CD4-positive, CD25-positive, alpha-beta regulatory T cell (primary cell): Measurements from ENCODE around the gene RNF223. TPM values are rescaled to one million over a fixed set of nuclear protein-coding genes. Genes with fewer than 3 reads are reported as not detected.

Experiments
- ATAC-seq, 2 donors: fragments of 150-1000 bp; cut with Tn5 transposase; one replicate each; pipeline ENCODE4 v1.10.0; 2021; ENCODE audit warnings: low read depth in 2 of 2, moderate number of reproducible peaks in 2 of 2, moderate library complexity in 1 of 2
- DNase-seq, 3 donors: peaks; one replicate each; pipeline versions ENCODE4 v3.0.0 to v3.0.0-alpha.2; 2012 to 2022; ENCODE audit warnings: mixed read lengths in 1 of 3
- H3K27ac ChIP-seq: one replicate; pipeline ENCODE4 v1.7.0; 2013; ENCODE audit warnings: mild to moderate bottlenecking, low read length; ENCODE audit not compliant: insufficient read depth, poor library complexity, severe bottlenecking
- H3K27me3 ChIP-seq: one replicate; pipeline ENCODE4 v1.7.0; 2013; ENCODE audit warnings: low read length; ENCODE audit not compliant: control insufficient read depth, insufficient read depth
- H3K36me3 ChIP-seq: one replicate; pipeline ENCODE4 v1.7.0; 2013; ENCODE audit warnings: mild to moderate bottlenecking, low read length, moderate library complexity; ENCODE audit not compliant: control insufficient read depth, insufficient read depth
- H3K4me1 ChIP-seq: 2 replicates; pipeline ENCODE4 v1.7.0; 2013; ENCODE audit warnings: mild to moderate bottlenecking, low read length; ENCODE audit not compliant: insufficient read depth, control insufficient read depth, poor library complexity, severe bottlenecking
- H3K4me3 ChIP-seq: one replicate; pipeline ENCODE4 v1.7.0; 2013; ENCODE audit warnings: low read depth, mild to moderate bottlenecking, low read length, moderate library complexity
- H3K9me3 ChIP-seq, 2 experiments: 1 replicate in 1 of 2; 2 replicates in 1 of 2; pipeline ENCODE4 v1.7.0; 2013; ENCODE audit warnings: low read length in 2 of 2, mild to moderate bottlenecking in 1 of 2, moderate library complexity in 1 of 2; ENCODE audit not compliant: control insufficient read depth in 2 of 2
- H3K27ac Mint-ChIP-seq, 3 donors: one replicate each; pipeline ENCODE4 v1.8.0; 2020 to 2022; ENCODE audit warnings: mild to moderate bottlenecking in 3 of 3, mixed read lengths in 3 of 3, moderate library complexity in 2 of 3
- H3K27me3 Mint-ChIP-seq: one replicate; pipeline ENCODE4 v1.8.0; 2022; ENCODE audit warnings: mild to moderate bottlenecking, mixed read lengths
- H3K36me3 Mint-ChIP-seq: one replicate; pipeline ENCODE4 v1.8.0; 2020; ENCODE audit warnings: mixed read lengths
- H3K4me1 Mint-ChIP-seq, 4 donors: one replicate each; pipeline ENCODE4 v1.8.0; 2020 to 2022; ENCODE audit warnings: mixed read lengths in 4 of 4, mild to moderate bottlenecking in 1 of 4
- H3K4me3 Mint-ChIP-seq, 4 donors: one replicate each; pipeline ENCODE4 v1.8.0; 2020 to 2022; ENCODE audit warnings: mild to moderate bottlenecking in 4 of 4, mixed read lengths in 4 of 4, moderate library complexity in 3 of 4
- H3K9me3 Mint-ChIP-seq, 7 donors: one replicate each; pipeline ENCODE4 v1.8.0; 2020 to 2022; ENCODE audit warnings: mixed read lengths in 7 of 7, mild to moderate bottlenecking in 3 of 7, moderate library complexity in 2 of 7
- polyA plus RNA-seq, 4 donors: library from polyadenylated mRNA; unstranded; fragments of 300-500 nt; fragmentation: Illumina TruSeq; gene quantifications; one replicate each; pipeline ENCODE4 v1.2.3, GENCODE V29; 2021
- total RNA-seq: library from RNA; stranded (reverse); gene quantifications from one replicate; pipeline ENCODE4 v1.2.3, GENCODE V29; 2022

Gene RNF223
- total and polyA plus RNA-seq, 5 donors from 2014 or later: not detected

- DNase-seq: no peak
Observed at GRCh38 chr1:1083416-1084371, 9.6 kb upstream of the RNF223 start.

GRCh38 chr1:1082776-1083415 is 8.8 kb upstream of the RNF223 start:
- ATAC-seq (no peak), DNase-seq (no peak)
- no peaks in the 10 kb centered on the region for H3K36me3 Mint-ChIP-seq
- H3K27me3 Mint-ChIP-seq: no peaks in the 10 kb centered on the region
- no peak overlapping the region for H3K27ac Mint-ChIP-seq
- peaks cover 0 to 4% (median under 1%) of the 10 kb centered on the region in 4 donors for H3K4me1 Mint-ChIP-seq
- no peak overlapping the region for H3K4me3 Mint-ChIP-seq
- Histone ChIP-seq H3K27ac (no peak overlapping the region), H3K4me3 (no peak overlapping the region), H3K27me3 (no peaks in the 10 kb centered on the region), H3K4me1 (peaks cover 14% of the 10 kb centered on the region), H3K9me3 (no peaks in the 10 kb centered on the region), H3K36me3 (no peaks in the 10 kb centered on the region)
- no peaks in the 10 kb centered on the region for H3K9me3 Mint-ChIP-seq

More at GRCh38 chr1:1083416-1084371, 9.6 kb upstream of the RNF223 start:
- H3K9me3 Mint-ChIP-seq: no peaks in the 10 kb centered on the region
- H3K27me3 Mint-ChIP-seq: no peaks in the 10 kb centered on the region
- no peaks in the 10 kb centered on the region for H3K9me3 ChIP-seq
- H3K4me1 ChIP-seq: peaks cover 14% of the 10 kb centered on the region
- H3K36me3 Mint-ChIP-seq: no peaks in the 10 kb centered on the region
- H3K4me3 Mint-ChIP-seq: no peak overlapping the region
- ATAC-seq: no peak
- no peak overlapping the region for H3K27ac ChIP-seq
- no peak overlapping the region for H3K27ac Mint-ChIP-seq
- H3K27me3 ChIP-seq: no peaks in the 10 kb centered on the region
- no peaks in the 10 kb centered on the region for H3K36me3 ChIP-seq
- no peak overlapping the region for H3K4me3 ChIP-seq
- peaks cover 0 to 4% (median under 1%) of the 10 kb centered on the region in 4 donors for H3K4me1 Mint-ChIP-seq

- Mint-ChIP-seq H3K36me3 (no peaks in the 10 kb centered on the region), H3K27me3 (no peaks in the 10 kb centered on the region), H3K4me3 (no peak overlapping the region), H3K4me1 (peaks cover 0 to 4% (median under 1%) of the 10 kb centered on the region in 4 donors), H3K9me3 (no peaks in the 10 kb centered on the region), H3K27ac (no peak overlapping the region)
- Histone ChIP-seq H3K4me3 (no peak overlapping the region), H3K27ac (no peak overlapping the region), H3K36me3 (no peaks in the 10 kb centered on the region), H3K27me3 (no peaks in the 10 kb centered on the region), H3K9me3 (no peaks in the 10 kb centered on the region), H3K4me1 (peaks cover 14% of the 10 kb centered on the region)
- ATAC-seq (no peak), DNase-seq (no peak)
Observed at GRCh38 chr1:1082239-1082775, 8.2 kb upstream of the RNF223 start.

- no peak overlapping the region for H3K4me3 Mint-ChIP-seq
- no peaks in the 10 kb centered on the region for H3K27me3 ChIP-seq
- no peaks in the 10 kb centered on the region for H3K27me3 Mint-ChIP-seq
- H3K36me3 ChIP-seq: no peaks in the 10 kb centered on the region
- H3K9me3 ChIP-seq: no peaks in the 10 kb centered on the region
- H3K27ac Mint-ChIP-seq: no peak overlapping the region
- ATAC-seq: no peak
- H3K27ac ChIP-seq: no peak overlapping the region
- H3K9me3 Mint-ChIP-seq: no peaks in the 10 kb centered on the region
- H3K4me1 Mint-ChIP-seq: peaks cover 0 to 4% (median under 1%) of the 10 kb centered on the region in 4 donors
- no peak overlapping the region for H3K4me3 ChIP-seq
- DNase-seq: no peak
- H3K36me3 Mint-ChIP-seq: no peaks in the 10 kb centered on the region
- H3K4me1 ChIP-seq: peaks cover 14% of the 10 kb centered on the region
Observed at GRCh38 chr1:1081311-1082238, 7.5 kb upstream of the RNF223 start.

- DNase-seq (no peak), ATAC-seq (no peak)
- Mint-ChIP-seq H3K4me1 (peaks cover 0 to 4% (median 0%) of the 10 kb centered on the region in 4 donors), H3K9me3 (no peaks in the 10 kb centered on the region), H3K27me3 (no peaks in the 10 kb centered on the region), H3K27ac (no peak overlapping the region), H3K36me3 (no peaks in the 10 kb centered on the region), H3K4me3 (no peak overlapping the region)
- no peaks in the 10 kb centered on the region for H3K27me3 ChIP-seq
- H3K4me1 ChIP-seq: peaks cover 14% of the 10 kb centered on the region
- H3K9me3 ChIP-seq: no peaks in the 10 kb centered on the region
- no peak overlapping the region for H3K4me3 ChIP-seq
- no peak overlapping the region for H3K27ac ChIP-seq
- H3K36me3 ChIP-seq: no peaks in the 10 kb centered on the region
Observed at GRCh38 chr1:1080951-1081310, 6.8 kb upstream of the RNF223 start.

- Histone ChIP-seq H3K4me1 (peaks cover 14% of the 10 kb centered on the region), H3K27me3 (no peaks in the 10 kb centered on the region), H3K27ac (no peak overlapping the region), H3K36me3 (no peaks in the 10 kb centered on the region), H3K4me3 (no peak overlapping the region), H3K9me3 (no peaks in the 10 kb centered on the region)
- DNase-seq: no peak
- ATAC-seq: peak; percentile 13 to 17
- Mint-ChIP-seq H3K4me1 (peaks cover 0 to 4% (median 0%) of the 10 kb centered on the region in 4 donors), H3K9me3 (no peaks in the 10 kb centered on the region), H3K4me3 (no peak overlapping the region), H3K27me3 (no peaks in the 10 kb centered on the region), H3K27ac (no peak overlapping the region), H3K36me3 (no peaks in the 10 kb centered on the region)
Observed at GRCh38 chr1:1080122-1080757, 6.1 kb upstream of the RNF223 start.
